Ovary (tissue), 9 donors: ENCODE data around the gene POLQ. TPM values are rescaled to one million over a fixed set of nuclear protein-coding genes. Genes with fewer than 3 reads are reported as not detected.

ENCODE experiments used
- DNase-seq, 5 donors: peaks; one replicate each; pipeline ENCODE4 v3.0.0-alpha.2; 2019 to 2020
- H3K27ac ChIP-seq, 2 donors: fragments of 200-600 bp; one replicate each; pipeline versions ENCODE4 v1.5.1 to v1.8.0; 2019 to 2022
- H3K27me3 ChIP-seq: fragments of 200-600 bp; one replicate; pipeline ENCODE4 v1.8.0; 2022
- H3K36me3 ChIP-seq: fragments of 200-600 bp; sonication (generic); one replicate; pipeline ENCODE4 v1.5.1; 2019
- H3K4me1 ChIP-seq: one replicate; pipeline ENCODE4 v1.8.1; 2013; ENCODE audit warnings: mild to moderate bottlenecking, moderate library complexity; ENCODE audit not compliant: insufficient read depth
- H3K4me3 ChIP-seq: fragments of 200-600 bp; sonication (generic); one replicate; pipeline ENCODE4 v1.5.1; 2017
- H3K9me3 ChIP-seq, 2 donors: fragments of 200-600 bp in 1 of 2; sonication (generic) in 1 of 2; one replicate each; pipeline versions ENCODE4 v1.5.1 to v1.8.1; 2013 to 2019; ENCODE audit warnings: mild to moderate bottlenecking in 1 of 2, moderate library complexity in 1 of 2
- CTCF ChIP-seq, 3 donors: fragments of 450-650 bp in 2 of 3; fragments of 200-600 bp in 1 of 3; IDR thresholded peaks; one replicate each; pipeline versions ENCODE4 v1.5.1 to v1.8.0; 2016 to 2022; ENCODE audit warnings: antibody characterized with exemption in 3 of 3, mild to moderate bottlenecking in 1 of 3
- EP300 ChIP-seq: sonication (generic); formaldehyde crosslinking; IDR thresholded peaks from one replicate; pipeline ENCODE4 v1.6.1; 2017; ENCODE audit warnings: antibody characterized with exemption
- POLR2A ChIP-seq: fragments of 450-650 bp; IDR thresholded peaks from one replicate; pipeline ENCODE4 v1.6.1; 2017; ENCODE audit warnings: antibody characterized with exemption, mild to moderate bottlenecking, moderate library complexity
- WGBS, 3 donors: extraction: QIAGEN DNeasy Blood & Tissue Kit in 1 of 3; methylation state at CpG; one replicate each; pipeline versions ENCODE4 v1.1.5 to v1.1.7; 2013 to 2017; 5-methylcytosine and 5-hydroxymethylcytosine counted together
- intact Hi-C, 4 donors: fragments of 100-400 bp; cut with DNase I; formaldehyde crosslinking; loops; one replicate each; pipeline versions ENCODE4 v1.11.0 to v1.15.1; 2022 to 2023
- polyA plus RNA-seq, 2 donors: library from polyadenylated mRNA; stranded (reverse); fragments of 200-250 nt in 1 of 2; fragments of 350-450 nt in 1 of 2; fragmentation: Illumina TruSeq in 1 of 2; extraction: RNeasy Lipid Tissue Mini Kit (QIAGEN cat#74804) in 1 of 2; gene quantifications; one replicate each; pipeline ENCODE4 v1.2.3, GENCODE V29; 2013 to 2014
- total RNA-seq, 7 donors: library from RNA; depleted of rRNA in 2 of 7; stranded (reverse); fragments of >200 nt in 2 of 7; fragmentation: NEBNext Ultra II Directional in 3 of 7; extraction: Animal tissue kit (Norgen Biotek cat#: 25700) in 3 of 7; gene quantifications; one replicate each; pipeline versions ENCODE4 v1.1.0 to v1.2.4, GENCODE V29; 2016 to 2023
- donor health status: DM: no; HTN: no; CAD: no; lungs with moderate emphysema.
- donor health status: DM: no; HTN: no; CAD: no.
- donor health status: Bipolar disorder and iron deficiency.
- donor health status: DM: yes; HTN: yes; CAD: no.
- donor health status: DM: no; HTN: no; CAD: no.
- donor health status: DM: yes; HTN: yes; CAD: no.

POLQ gene
- total and polyA plus RNA-seq, 9 donors: 0.08 to 0.55 (median 0.22) TPM

DNA sequence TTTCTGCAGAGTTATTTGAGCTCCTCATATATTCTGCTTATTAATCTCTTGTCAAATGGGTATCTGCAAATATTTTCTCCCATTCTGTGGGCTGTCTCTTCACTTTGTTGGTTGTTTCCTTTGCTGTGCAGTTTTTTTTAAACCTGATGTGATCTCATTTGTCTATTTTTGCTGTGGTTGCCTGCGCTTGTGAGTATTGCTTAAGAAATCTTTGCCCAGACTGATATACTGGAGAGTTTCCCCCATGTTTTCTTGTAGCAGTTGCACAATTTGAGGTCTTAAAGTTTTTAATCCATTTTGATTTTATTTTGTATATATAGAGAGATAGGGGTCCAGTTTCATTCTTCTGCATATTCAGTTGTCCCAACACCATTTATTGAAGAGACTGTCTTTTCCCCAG, 102.3 kb downstream of the POLQ start:
- H3K9me3 ChIP-seq: no peaks in the 10 kb centered on the region
- no peak for TF ChIP-seq EP300
- TF ChIP-seq POLR2A: no peak
- TF ChIP-seq CTCF (IDR thresholded peaks at IDR 0.05): no peak
- no peak for DNase-seq
- no peak overlapping the region for H3K27ac ChIP-seq
- H3K36me3 ChIP-seq: no peaks in the 10 kb centered on the region
- no peak overlapping the region for H3K4me3 ChIP-seq
- intact Hi-C loops: no loop called here
- H3K4me1 ChIP-seq: no peaks in the 10 kb centered on the region
- no peaks in the 10 kb centered on the region for H3K27me3 ChIP-seq
- WGBS, 3 donors: 87 to 93% (median 87%) methylated on average over 1 of the region's 1 CpG

DNA sequence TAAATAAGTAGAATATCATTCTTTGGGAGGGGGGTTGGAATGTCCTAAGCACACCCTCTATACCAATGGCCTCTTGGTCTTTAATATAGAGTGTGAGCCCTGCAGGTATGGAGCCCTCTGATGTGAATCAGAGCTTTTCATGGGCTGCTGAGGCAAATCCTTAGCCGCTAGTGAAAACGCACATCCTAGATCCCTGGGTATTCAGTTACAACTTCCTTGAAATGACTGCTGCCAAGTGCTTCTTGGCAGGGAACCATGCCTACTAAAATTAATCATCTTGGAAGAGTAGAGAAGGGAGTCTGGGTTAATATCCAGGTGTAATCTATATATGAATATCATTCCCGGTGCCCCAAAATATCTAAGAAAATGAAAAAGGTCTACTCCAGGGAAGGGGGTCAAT, 109.1 kb downstream of the POLQ start:
- 83 to 93% (median 87%) methylated on average over 3 of the region's 3 CpGs for WGBS, 3 donors
- TF ChIP-seq CTCF (IDR thresholded peaks at IDR 0.05) (no peak), EP300 (no peak), POLR2A (no peak)
- Histone ChIP-seq H3K4me1 (no peaks in the 10 kb centered on the region), H3K9me3 (no peaks in the 10 kb centered on the region), H3K27me3 (no peaks in the 10 kb centered on the region), H3K27ac (no peak overlapping the region), H3K4me3 (no peak overlapping the region), H3K36me3 (no peaks in the 10 kb centered on the region)
- intact Hi-C loops: no loop called here
- DNase-seq: no peak

DNA sequence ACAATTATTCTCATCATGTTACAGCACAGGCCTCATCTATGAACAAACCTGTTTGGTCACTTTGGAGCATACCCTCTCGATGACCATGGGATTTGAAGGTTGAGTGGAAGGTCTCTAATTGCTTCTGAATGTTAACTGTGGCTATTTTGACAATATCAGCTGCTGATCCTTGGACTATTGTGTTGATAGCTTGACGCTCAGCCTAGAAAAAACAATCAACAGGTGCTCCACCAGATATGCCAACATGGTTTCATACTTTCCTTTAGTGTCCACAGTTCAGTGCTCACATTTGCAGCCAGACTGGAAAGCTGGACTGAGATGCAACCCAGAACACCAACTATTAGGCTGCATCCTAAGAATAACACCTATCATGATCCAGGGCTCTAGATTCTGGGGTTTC, 109.7 kb downstream of the POLQ start:
- TF ChIP-seq POLR2A (no peak), CTCF (IDR thresholded peaks at IDR 0.05) (no peak), EP300 (no peak)

DNA sequence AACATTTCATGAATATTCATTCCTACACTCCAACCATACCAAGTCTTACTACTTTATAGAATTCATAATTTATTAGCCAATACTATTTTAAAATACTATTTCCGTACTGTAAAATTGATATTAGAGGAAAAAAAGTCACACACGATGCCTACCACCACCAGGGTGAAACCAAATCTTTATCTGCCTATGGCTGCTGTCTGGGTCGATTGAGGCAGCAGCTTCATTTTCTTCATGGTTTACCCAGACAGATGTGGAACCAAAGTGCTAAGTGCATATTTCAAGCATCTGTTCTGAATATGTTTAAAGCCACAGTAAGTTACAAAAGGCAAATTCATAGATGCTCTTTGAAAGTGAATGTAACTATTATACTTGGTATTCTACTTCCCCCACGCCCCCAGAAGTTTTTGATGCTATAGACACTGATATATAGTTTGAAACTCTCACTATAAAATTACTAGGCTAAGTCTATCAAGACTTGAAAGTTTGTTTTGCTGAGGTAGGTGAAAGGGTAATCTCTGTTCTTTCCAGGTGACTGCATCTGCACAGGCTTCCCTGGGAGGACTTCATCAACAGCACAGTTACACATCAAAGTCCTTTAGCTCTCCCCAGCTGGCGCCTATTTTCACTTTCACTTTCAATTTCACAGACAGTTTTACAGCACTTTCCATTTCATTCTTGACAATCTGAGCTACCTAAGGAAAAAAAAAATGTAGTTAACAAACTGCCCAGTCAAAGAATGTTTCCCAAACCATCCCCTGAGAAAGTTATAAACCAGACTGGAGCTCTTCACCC, 113.9 kb downstream of the POLQ start:
- Histone ChIP-seq H3K27ac (no peak overlapping the region), H3K4me1 (no peaks in the 10 kb centered on the region), H3K9me3 (no peaks in the 10 kb centered on the region), H3K27me3 (no peaks in the 10 kb centered on the region), H3K4me3 (peak overlapping the region; percentile 30), H3K36me3 (no peaks in the 10 kb centered on the region)
- TF ChIP-seq CTCF (IDR thresholded peaks at IDR 0.05) (no peak), EP300 (no peak), POLR2A (no peak)
- intact Hi-C loops: no loop called here
- no peak for DNase-seq
- WGBS, 3 donors: 27 to 43% (median 31%) methylated on average over 5 of the region's 5 CpGs

More for the DNA sequence above, 109.7 kb downstream of the POLQ start:
- WGBS, 3 donors: 91 to 95% (median 94%) methylated on average over 2 of the region's 2 CpGs
- Histone ChIP-seq H3K36me3 (no peaks in the 10 kb centered on the region), H3K27ac (no peak overlapping the region), H3K9me3 (no peaks in the 10 kb centered on the region), H3K4me3 (no peak overlapping the region), H3K27me3 (no peaks in the 10 kb centered on the region), H3K4me1 (no peaks in the 10 kb centered on the region)
- intact Hi-C loops: no loop called here
- no peak for DNase-seq
